ENCODE data around the gene BCL2. TPM values are rescaled to one million over a fixed set of nuclear protein-coding genes. Genes with fewer than 3 reads are reported as not detected.

Gene BCL2
- total RNA-seq, 1 donor from 2014 or later: 17.9 TPM

- no peak for FAIRE-seq
- no peak for DNase-seq (ENCODE audit: low spot score in 2 of 2)
Observed at GRCh38 chr18:63290166-63290820, 29.3 kb downstream of the BCL2 start.

- FAIRE-seq: no peak
- DNase-seq (ENCODE audit: low spot score in 2 of 2): no peak
Observed at GRCh38 chr18:63288311-63288710, 31.3 kb downstream of the BCL2 start.

- DNase-seq (ENCODE audit: low spot score in 2 of 2) (no peak), FAIRE-seq (no peak)
Observed at GRCh38 chr18:63287691-63288220, 31.8 kb downstream of the BCL2 start.

- FAIRE-seq (no peak), DNase-seq (ENCODE audit: low spot score in 2 of 2) (no peak)
Observed at GRCh38 chr18:63286926-63287325, 32.6 kb downstream of the BCL2 start.

- FAIRE-seq (no peak), DNase-seq (ENCODE audit: low spot score in 2 of 2) (no peak)
Observed at GRCh38 chr18:63284827-63285733, 34.5 kb downstream of the BCL2 start.

GRCh38 chr18:63284173-63284799, 35.3 kb downstream of the BCL2 start:
- DNase-seq (ENCODE audit: low spot score in 2 of 2) (no peak), FAIRE-seq (no peak)

GRCh38 chr18:63283305-63284094, 36.1 kb downstream of the BCL2 start:
- FAIRE-seq (no peak), DNase-seq (ENCODE audit: low spot score in 2 of 2) (no peak)

- DNase-seq (ENCODE audit: low spot score in 2 of 2) (no peak), FAIRE-seq (no peak)
Observed at GRCh38 chr18:63282793-63283192, 36.8 kb downstream of the BCL2 start.

- no peak for FAIRE-seq
- no peak for DNase-seq (ENCODE audit: low spot score in 2 of 2)
Observed at GRCh38 chr18:63273222-63273927, 46.2 kb downstream of the BCL2 start.

- no peak for FAIRE-seq
Observed at GRCh38 chr18:63272638-63273037, 46.9 kb downstream of the BCL2 start.

GRCh38 chr18:63271881-63272299, 47.7 kb downstream of the BCL2 start:
- no peak for FAIRE-seq
- DNase-seq (ENCODE audit: low spot score in 2 of 2): no peak

More at GRCh38 chr18:63272638-63273037, 46.9 kb downstream of the BCL2 start:
- DNase-seq (ENCODE audit: low spot score in 2 of 2): no peak

GRCh38 chr18:63271148-63271547, 48.4 kb downstream of the BCL2 start:
- DNase-seq (ENCODE audit: low spot score in 2 of 2) (no peak), FAIRE-seq (no peak)

- FAIRE-seq (no peak), DNase-seq (ENCODE audit: low spot score in 2 of 2) (no peak)
Observed at GRCh38 chr18:63267975-63268721, 51.4 kb downstream of the BCL2 start.

GRCh38 chr18:63266888-63267790, 52.4 kb downstream of the BCL2 start:
- FAIRE-seq (no peak), DNase-seq (ENCODE audit: low spot score in 2 of 2) (no peak)

- FAIRE-seq: no peak
- no peak for DNase-seq (ENCODE audit: low spot score in 2 of 2)
Observed at GRCh38 chr18:63265326-63265725, 54.2 kb downstream of the BCL2 start.

- FAIRE-seq: no peak
- DNase-seq (ENCODE audit: low spot score in 2 of 2): no peak
Observed at GRCh38 chr18:63264871-63265270, 54.7 kb downstream of the BCL2 start.

- FAIRE-seq (no peak), DNase-seq (ENCODE audit: low spot score in 2 of 2) (no peak)
Observed at GRCh38 chr18:63263444-63263843, 56.1 kb downstream of the BCL2 start.
